OCI-LY7 (cell line): Measurements from ENCODE around the gene AP4B1.

ENCODE experiments used
- CTCF ChIP-seq: fragments of 200-600 bp; sonication (generic); conservative IDR thresholded peaks from 2 replicates; pipeline ENCODE4 v1.5.1; 2014; ENCODE audit warnings: mild to moderate bottlenecking, antibody characterized with exemption, low read length, moderate library complexity, mixed read lengths
- EZH2phosphoT487 ChIP-seq: fragments of 200-600 bp; sonication (generic); IDR thresholded peaks from 2 replicates; pipeline ENCODE4 v1.6.1; 2018; ENCODE audit warnings: low read depth, borderline replicate concordance, mild to moderate bottlenecking, mixed run types, antibody characterized with exemption, low read length, moderate library complexity, mixed read lengths

GRCh38 chr1:113912594-113913311 is 8.2 kb upstream of the AP4B1 start:
- TF ChIP-seq CTCF (no peak), EZH2phosphoT487 (no peak)
